GM15510 (cell line): ENCODE data around the gene DIPK1A.

Experiments
- POLR2A ChIP-seq: IDR thresholded peaks from 3 replicates; pipeline ENCODE4 v1.6.1; 2011; ENCODE audit warnings: borderline replicate concordance; ENCODE audit not compliant: insufficient read length; ENCODE audit errors: extremely low read depth

Gene DIPK1A

GRCh38 chr1:92945748-92946270, 15.5 kb downstream of the DIPK1A start:
- no peak for TF ChIP-seq POLR2A

GRCh38 chr1:92944901-92945747, 16.1 kb downstream of the DIPK1A start:
- TF ChIP-seq POLR2A, result no peak

GRCh38 chr1:92943502-92943847, 17.8 kb downstream of the DIPK1A start:
- no peak for TF ChIP-seq POLR2A

- TF ChIP-seq POLR2A, result no peak
These were observed 20.7 kb downstream of the DIPK1A start for GRCh38 chr1:92940541-92940940.

GRCh38 chr1:92937731-92938130, 23.5 kb downstream of the DIPK1A start:
- TF ChIP-seq POLR2A, result no peak

DNA sequence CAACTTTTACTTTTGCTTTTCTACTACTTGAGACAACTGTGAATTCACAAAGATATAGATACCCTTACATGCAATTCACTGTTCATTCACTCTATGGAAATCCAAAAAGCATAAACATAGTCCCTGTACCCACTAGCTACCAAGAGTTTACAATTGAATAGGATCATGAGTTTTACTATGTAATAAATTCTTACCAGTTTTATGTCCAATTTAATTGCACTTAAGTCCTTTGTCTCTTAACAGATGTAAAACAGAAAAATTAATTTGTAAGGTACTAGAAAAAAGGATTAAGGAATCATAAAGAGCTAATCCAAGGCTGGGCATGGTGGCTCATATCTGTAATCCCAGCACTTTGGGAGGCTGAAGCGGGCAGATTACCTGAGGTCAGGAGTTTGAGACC, 24.4 kb downstream of the DIPK1A start:
- no peak for TF ChIP-seq POLR2A

GRCh38 chr1:92934395-92935378, 26.6 kb downstream of the DIPK1A start:
- no peak for TF ChIP-seq POLR2A

DNA sequence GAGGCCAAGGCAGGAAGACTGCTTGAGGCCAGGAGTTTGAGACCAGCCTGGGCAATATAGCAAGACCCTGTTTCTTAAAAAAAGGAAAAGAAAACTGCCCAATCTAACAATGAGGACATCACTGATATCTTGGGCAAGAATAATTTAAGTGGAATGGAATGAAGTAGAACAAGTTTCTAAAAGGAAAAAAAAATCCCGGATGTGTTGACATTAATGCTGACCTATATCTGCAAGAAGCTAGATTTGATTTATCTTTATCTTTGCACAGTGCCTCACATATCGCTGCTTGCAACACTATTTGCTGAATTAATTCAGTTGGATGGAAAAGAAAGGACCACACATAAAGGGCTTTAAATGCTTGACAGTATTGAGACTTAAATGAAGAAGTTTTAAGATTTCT, 27.8 kb downstream of the DIPK1A start:
- TF ChIP-seq POLR2A, result no peak

- no peak for TF ChIP-seq POLR2A
These were observed 29.6 kb downstream of the DIPK1A start for GRCh38 chr1:92931691-92932090.

DNA sequence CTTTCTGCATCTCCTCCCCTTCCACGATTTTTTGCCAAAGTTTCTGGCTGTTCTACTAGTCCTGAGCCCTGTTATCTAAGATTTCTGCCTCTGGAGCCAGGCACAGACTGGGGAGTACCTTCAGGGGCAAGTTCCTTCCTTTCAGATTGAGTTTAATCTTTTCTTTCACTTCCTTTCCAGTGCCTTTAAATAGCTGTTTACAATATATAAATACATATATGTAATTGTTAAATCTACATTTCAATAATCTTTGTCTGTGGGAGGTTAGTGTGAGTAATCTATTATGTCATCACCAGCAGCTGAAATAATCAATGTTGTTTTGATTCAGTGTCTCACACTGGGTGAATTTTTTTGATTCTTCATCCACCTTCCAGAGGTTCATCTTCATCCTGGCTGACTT, 31.8 kb downstream of the DIPK1A start:
- TF ChIP-seq POLR2A, result no peak

GRCh38 chr1:92927870-92928269, 33.4 kb downstream of the DIPK1A start:
- TF ChIP-seq POLR2A, result no peak

DNA sequence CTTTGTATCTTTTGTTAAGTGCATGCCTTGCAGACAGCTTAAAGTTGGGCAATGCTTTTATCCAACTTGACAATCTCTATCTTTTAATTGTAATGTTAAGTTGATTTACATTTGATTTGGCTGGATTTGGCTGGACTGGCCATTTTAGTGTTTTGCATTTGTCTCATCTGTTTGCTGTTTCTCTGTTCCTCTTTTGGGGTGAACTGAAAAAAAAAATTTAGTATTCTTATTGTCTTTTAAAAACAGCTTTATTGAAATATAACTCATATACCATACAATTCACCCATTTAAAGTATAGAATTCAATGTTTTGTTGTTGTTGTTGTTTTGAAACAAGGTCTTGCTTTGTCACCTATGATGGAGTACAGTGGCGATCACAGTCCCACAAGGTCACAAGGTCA, 34.4 kb downstream of the DIPK1A start:
- no peak for TF ChIP-seq POLR2A

- no peak for TF ChIP-seq POLR2A
These were observed 36.8 kb downstream of the DIPK1A start for GRCh38 chr1:92924501-92924900.

GRCh38 chr1:92923664-92924063, 37.6 kb downstream of the DIPK1A start:
- TF ChIP-seq POLR2A, result no peak

DNA sequence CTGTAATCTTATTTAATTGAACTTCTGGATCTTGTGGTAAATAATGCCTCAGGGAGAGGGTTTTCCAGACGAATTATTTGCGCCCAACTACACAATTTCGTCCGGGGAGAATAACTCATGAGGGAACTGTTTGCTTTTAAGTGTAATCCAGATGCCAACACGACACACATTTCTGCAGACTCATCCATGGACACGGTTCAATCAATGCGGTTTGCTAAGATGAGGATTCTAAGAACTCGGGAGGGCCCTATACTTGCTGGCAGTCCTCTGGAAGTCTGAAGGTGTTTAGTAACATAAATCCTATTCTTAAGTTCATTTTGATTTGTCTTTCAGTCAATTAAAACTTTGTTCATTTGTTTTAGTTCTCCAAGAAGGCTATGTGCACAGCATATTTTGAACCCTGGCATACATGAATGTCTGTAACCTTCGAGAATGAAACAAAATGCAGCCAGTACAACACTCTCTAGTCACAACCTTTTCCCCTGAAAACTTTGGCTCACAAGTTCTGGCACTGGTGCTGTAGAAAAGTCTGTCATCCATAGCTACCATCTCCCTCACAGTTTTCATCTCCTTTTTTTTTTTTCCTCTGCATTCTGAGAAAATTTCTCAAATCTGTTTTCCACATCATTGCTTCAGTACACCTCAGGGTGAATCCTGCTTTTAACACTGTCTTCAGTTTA, 38.8 kb downstream of the DIPK1A start:
- no peak for TF ChIP-seq POLR2A
